Endothelial cell of umbilical vein (primary cell): ENCODE data around the gene CCDC171. TPM values are rescaled to one million over a fixed set of nuclear protein-coding genes. Genes with fewer than 3 reads are reported as not detected.
"Not testable (repeated sequence)": the region's sequence is repeated elsewhere in the genome, so short reads cannot be mapped to it uniquely, and the experiment has no call there.

Experiments
- BruUV-seq: library from RNA; stranded (reverse); fragments of 400-500 nt; replicated peaks from 2 replicates; lab custom pipeline; 2021; lab: Mats Ljungman, UMichigan
- CTCF ChIA-PET: fragments of 300-600, 350-600 bp; sonication (Branson Sonifier 250); formaldehyde crosslinking; loops from one replicate; lab custom pipeline; 2021; ENCODE audit warnings: antibody characterized with exemption, inconsistent platforms; lab: Charles Lee
- POLR2A ChIA-PET: fragments of 300-600, 350-600 bp; sonication (Branson Sonifier 250); formaldehyde crosslinking; loops from one replicate; lab custom pipeline; 2021; ENCODE audit warnings: antibody characterized with exemption, inconsistent platforms; lab: Charles Lee
- DNase-seq: peaks from one replicate; pipeline ENCODE4 v3.0.0-alpha.2; 2011; ENCODE audit warnings: low read depth, low spot score
- FAIRE-seq: peaks from 2 replicates; lab custom pipeline; 2011; peaks lifted over from hg19 to GRCh38; lab: Jason Lieb, UNC
- H2AFZ ChIP-seq: 2 replicates; pipeline ENCODE4 v1.6.0; 2012; ENCODE audit warnings: low read depth, low read length, control low read depth, inconsistent platforms
- H3K27ac ChIP-seq: 2 replicates; pipeline ENCODE4 v1.5.1; 2011; ENCODE audit warnings: low read depth, mild to moderate bottlenecking, control low read depth, low read length, moderate library complexity; ENCODE audit not compliant: insufficient read depth
- H3K27me3 ChIP-seq, 2 experiments: 2 replicates each; pipeline versions ENCODE4 v1.6.0 to v1.6.1; 2011; ENCODE audit warnings: low read length in 2 of 2, mixed read lengths in 1 of 2; ENCODE audit not compliant: control insufficient read depth in 2 of 2, insufficient read depth in 2 of 2
- H3K36me3 ChIP-seq, 2 experiments: 2 replicates in 1 of 2; 3 replicates in 1 of 2; pipeline ENCODE4 v1.5.1; 2011; ENCODE audit warnings: low read length in 2 of 2, mild to moderate bottlenecking in 1 of 2, moderate library complexity in 1 of 2; ENCODE audit not compliant: control insufficient read depth in 2 of 2, insufficient read depth in 2 of 2; ENCODE audit errors: extremely low read depth in 1 of 2
- H3K4me1 ChIP-seq: 3 replicates; pipeline ENCODE4 v1.5.1; 2011; ENCODE audit warnings: mild to moderate bottlenecking, low read length; ENCODE audit not compliant: control insufficient read depth, insufficient read depth; ENCODE audit errors: extremely low read depth
- H3K4me2 ChIP-seq: 2 replicates; pipeline ENCODE4 v1.6.1; 2011; ENCODE audit warnings: low read length, control low read depth, mixed read lengths; ENCODE audit not compliant: insufficient read depth
- H3K4me3 ChIP-seq, 3 experiments: fragments of 200-600 bp in 1 of 3; sonication (generic), shearing (Covaris generic) in 1 of 3; replicated peaks in 1 of 3; 2 replicates each; pipeline ENCODE4 v1.5.1; 2011 to 2016; ENCODE audit warnings: control low read depth in 3 of 3, low read length in 3 of 3, mild to moderate bottlenecking in 2 of 3, inconsistent platforms in 1 of 3, low read depth in 1 of 3, moderate library complexity in 1 of 3; ENCODE audit not compliant: insufficient read depth in 1 of 3
- H3K79me2 ChIP-seq: 2 replicates; pipeline ENCODE4 v1.6.0; 2012; ENCODE audit warnings: low read length, inconsistent platforms; ENCODE audit not compliant: control insufficient read depth, insufficient read depth
- H3K9ac ChIP-seq: replicated peaks from 2 replicates; pipeline ENCODE3; 2011; ENCODE audit warnings: low read length, control low read depth; ENCODE audit not compliant: insufficient read depth; ENCODE audit errors: extremely low read depth
- H3K9me1 ChIP-seq: replicated peaks from 3 replicates; pipeline ENCODE4 v1.6.0; 2011; ENCODE audit warnings: mild to moderate bottlenecking, low read length; ENCODE audit not compliant: control insufficient read depth, insufficient read depth; ENCODE audit errors: extremely low read depth
- H3K9me3 ChIP-seq: replicated peaks from 2 replicates; pipeline ENCODE4 v1.5.1; 2012; ENCODE audit warnings: low read length, inconsistent platforms; ENCODE audit not compliant: control insufficient read depth, insufficient read depth
- H4K20me1 ChIP-seq: replicated peaks from 2 replicates; pipeline ENCODE3; 2011; ENCODE audit warnings: mild to moderate bottlenecking, low read length; ENCODE audit not compliant: control insufficient read depth, insufficient read depth; ENCODE audit errors: extremely low read depth
- CTCF ChIP-seq, 2 donors: IDR thresholded peaks; 1 replicate in 1 of 2; 2 replicates in 1 of 2; pipeline ENCODE4 v1.5.1; 2011; ENCODE audit warnings: low read length in 2 of 2, mild to moderate bottlenecking in 2 of 2, moderate library complexity in 2 of 2, control low read depth in 1 of 2, inconsistent platforms in 1 of 2, low read depth in 1 of 2; ENCODE audit not compliant: insufficient read depth in 1 of 2; ENCODE audit errors: extremely low read depth in 1 of 2
- JUN ChIP-seq: IDR thresholded peaks from 2 replicates; pipeline ENCODE4 v1.6.1; 2011; ENCODE audit warnings: borderline replicate concordance, low read depth; ENCODE audit not compliant: insufficient read length, insufficient read depth
- MYC ChIP-seq: IDR thresholded peaks from one replicate; pipeline ENCODE4 v1.6.1; 2011; ENCODE audit warnings: mild to moderate bottlenecking, low read depth, low read length
- POLR2A ChIP-seq: IDR thresholded peaks from 2 replicates; pipeline ENCODE4 v1.6.1; 2012; ENCODE audit warnings: low read depth, mild to moderate bottlenecking, control low read depth, low read length
- dilution Hi-C: fragments of 300-500 bp; cut with MboI; formaldehyde crosslinking; loops from one replicate; pipeline ENCODE4 v1.15.0; 2019; ENCODE audit warnings: low sequenced_read_pairs; ENCODE audit not compliant: extremely low pct_ligation_motif_present
- intact Hi-C: fragments of 100-400 bp; cut with micrococcal nuclease; formaldehyde crosslinking; loops from one replicate; pipeline ENCODE4 v1.10.0; 2022
- polyA plus RNA-seq, 4 experiments: library from polyadenylated mRNA; depleted of rRNA in 3 of 4; stranded (reverse) in 3 of 4; unstranded in 1 of 4; fragments of >200 nt; gene quantifications; 2 replicates each; pipeline versions ENCODE4 v1.2.1 to v1.2.3, GENCODE V29; 2011 to 2012; ENCODE audit warnings: missing spikeins in 1 of 4
- total RNA-seq: library from RNA; stranded (reverse); gene quantifications from 2 replicates; pipeline ENCODE4 v1.2.3, GENCODE V29; 2021

Gene CCDC171
- total and polyA plus RNA-seq, 2 donors (not counting 3 experiments of a cell fraction or from before 2014, with no cell fraction given), result 0.58 to 1.4 TPM

- FAIRE-seq, result no peak
- Histone ChIP-seq H3K27me3 (no peaks in the 10 kb centered on the region), H3K79me2 (no peaks in the 10 kb centered on the region), H3K4me1 (no peaks in the 10 kb centered on the region), H2AFZ (no peak overlapping the region), H3K9me3 (no peaks in the 10 kb centered on the region), H3K4me2 (no peak overlapping the region), H3K36me3 (no peaks in the 10 kb centered on the region), H3K9ac (no peak overlapping the region), H3K9me1 (no peaks in the 10 kb centered on the region), H4K20me1 (no peaks in the 10 kb centered on the region), H3K27ac (no peak overlapping the region), H3K4me3 (no peak overlapping the region)
- dilution Hi-C loops (no loop called here), intact Hi-C loops (no loop called here)
- TF ChIP-seq POLR2A (no peak), CTCF (IDR thresholded peaks at IDR 0.05; ENCODE audit: extremely low read depth in 1 of 2, insufficient read depth in 1 of 2, low read depth in 1 of 2, low read length in 2 of 2) (no peak), JUN (no peak), MYC (no peak)
- no peak for DNase-seq
- CTCF ChIA-PET, result no interaction called here
- POLR2A ChIA-PET, result no interaction called here
- no TSS peak for BruUV-seq
Measured at GRCh38 chr9:15786616-15787015, 233.8 kb downstream of the CCDC171 start.

GRCh38 chr9:15810219-15810899 is 257.5 kb downstream of the CCDC171 start:
- H3K4me2 ChIP-seq, H3K4me1 ChIP-seq, H3K9ac ChIP-seq, H3K4me3 ChIP-seq, H3K9me1 ChIP-seq, CTCF ChIA-PET, intact Hi-C loops, H2AFZ ChIP-seq, H3K27me3 ChIP-seq, BruUV-seq, H3K79me2 ChIP-seq, POLR2A ChIA-PET, H3K36me3 ChIP-seq, H3K27ac ChIP-seq, H3K9me3 ChIP-seq, H4K20me1 ChIP-seq, dilution Hi-C loops, DNase-seq, FAIRE-seq: not testable (repeated sequence)
